HG03354 (cell line): Measurements from ENCODE around the gene YEATS2.
"Not testable (repeated sequence)": the region's sequence is repeated elsewhere in the genome, so short reads cannot be mapped to it uniquely, and the experiment has no call there.

Source experiments
- ATAC-seq: cut with Tn5 transposase; IDR thresholded peaks from one replicate; pipeline ENCODE4 v1.9.1; 2021; ENCODE audit warnings: mild to moderate bottlenecking; ENCODE audit not compliant: unreplicated experiment, poor library complexity, severe bottlenecking

Gene YEATS2

GRCh38 chr3:183710231-183710630, 12.6 kb downstream of the YEATS2 start:
- ATAC-seq = no peak

GRCh38 chr3:183711516-183711915, 13.9 kb downstream of the YEATS2 start:
- ATAC-seq = no peak

DNA sequence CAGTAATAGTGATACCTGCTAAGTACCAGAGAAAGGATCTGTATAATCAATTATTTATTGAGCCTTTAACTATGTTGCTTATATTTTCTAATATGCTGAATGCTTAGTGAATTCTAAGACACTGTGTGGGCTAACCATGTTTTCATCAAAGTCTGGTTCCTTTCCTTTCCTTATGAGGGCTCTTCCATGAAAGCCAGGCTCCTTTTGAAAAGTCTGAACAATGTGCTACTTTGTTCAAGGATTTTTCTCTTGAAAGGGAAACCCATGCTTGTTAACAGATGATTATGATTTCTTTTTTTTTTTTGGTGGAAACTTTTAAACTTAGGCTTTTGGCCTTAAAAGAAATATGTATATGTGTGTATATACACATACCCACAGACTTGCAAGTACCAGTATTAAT, 17.0 kb downstream of the YEATS2 start:
- ATAC-seq = no peak

DNA sequence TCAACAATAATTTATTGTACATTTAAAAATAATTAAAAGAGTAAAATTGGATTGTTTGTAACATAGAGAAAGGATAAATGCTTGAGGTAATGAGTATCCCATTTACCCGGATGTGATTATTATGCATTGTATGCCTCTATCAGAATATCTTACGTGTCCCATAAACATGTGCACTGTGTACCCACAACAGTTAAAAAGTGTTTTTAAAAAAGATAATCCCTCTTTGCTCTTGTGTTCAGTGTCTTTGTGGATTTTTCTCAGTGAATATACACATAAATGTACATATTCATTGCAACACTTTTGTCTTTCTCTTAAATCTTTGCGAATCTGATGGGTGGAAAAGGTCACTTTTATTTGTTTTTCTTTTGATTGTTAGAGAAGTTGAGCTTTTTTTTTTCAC, 20.4 kb downstream of the YEATS2 start:
- no peak for ATAC-seq

DNA sequence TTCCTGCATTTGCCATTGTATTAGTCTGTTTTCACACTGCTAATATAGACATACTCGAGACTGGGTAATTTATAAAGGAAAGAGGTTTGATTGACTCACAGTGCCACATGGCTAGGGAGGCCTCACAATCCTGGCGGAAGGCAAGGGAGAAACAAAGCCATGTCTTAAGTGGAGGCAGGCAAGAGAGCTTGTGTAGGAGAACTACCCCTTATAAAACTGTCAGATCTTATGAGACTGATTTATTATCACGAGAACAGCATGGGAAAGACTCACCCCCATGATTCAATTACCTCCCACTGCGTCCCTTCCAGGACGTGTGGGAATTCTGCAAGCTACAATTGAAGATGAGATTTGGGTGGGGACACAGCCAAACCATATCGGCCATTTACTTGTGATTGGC, 27.8 kb downstream of the YEATS2 start:
- no peak for ATAC-seq

- ATAC-seq = no peak
These were observed 30.6 kb downstream of the YEATS2 start for GRCh38 chr3:183728204-183728603.

- no peak for ATAC-seq
These were observed 32.8 kb downstream of the YEATS2 start for GRCh38 chr3:183730361-183730760.

GRCh38 chr3:183731611-183732010, 34.0 kb downstream of the YEATS2 start:
- ATAC-seq = no peak

DNA sequence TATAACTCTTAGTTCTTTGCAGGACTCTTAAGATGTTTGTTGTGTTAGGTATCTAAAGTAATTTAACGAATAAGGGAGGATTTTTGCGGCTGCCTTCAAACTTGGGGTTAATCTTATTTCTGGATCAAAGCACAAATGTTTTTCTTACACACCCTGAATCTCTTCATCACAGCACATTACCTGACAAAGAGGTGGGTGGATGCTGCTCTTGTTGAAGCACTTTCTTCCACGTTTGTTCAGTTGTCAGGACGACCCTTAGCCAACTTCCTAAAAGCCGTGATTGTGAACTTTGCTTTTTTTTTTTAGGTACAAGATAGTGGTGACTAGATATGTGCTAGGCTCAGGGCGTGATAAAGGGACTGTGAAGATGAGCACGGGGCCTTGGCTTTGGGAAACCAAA, 36.0 kb downstream of the YEATS2 start:
- no peak for ATAC-seq

GRCh38 chr3:183734750-183735494, 37.3 kb downstream of the YEATS2 start:
- ATAC-seq = no peak

- no peak for ATAC-seq
These were observed 39.5 kb downstream of the YEATS2 start for GRCh38 chr3:183737116-183737515.

GRCh38 chr3:183740154-183740553, 42.6 kb downstream of the YEATS2 start:
- not testable (repeated sequence) for ATAC-seq

DNA sequence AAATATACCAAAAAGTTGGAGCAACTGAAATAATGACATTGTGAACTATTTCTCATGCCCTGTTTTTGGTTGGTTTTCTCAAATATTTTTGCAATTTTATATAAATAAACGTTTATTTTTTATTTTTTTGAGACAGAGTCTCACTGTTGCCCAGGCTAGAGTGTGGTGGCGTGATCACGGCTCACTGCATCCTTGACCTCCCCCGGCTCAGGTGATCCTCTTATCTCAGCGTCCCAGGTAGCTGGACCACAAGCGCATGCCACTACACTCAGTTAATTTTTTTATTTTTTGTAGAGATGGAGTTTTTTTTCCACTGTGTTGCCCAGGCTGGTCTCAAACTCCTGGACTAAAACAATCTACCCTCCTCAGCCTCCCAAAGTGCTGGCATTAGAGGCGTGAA, 45.6 kb downstream of the YEATS2 start:
- no peak for ATAC-seq

- no peak for ATAC-seq
These were observed 47.9 kb downstream of the YEATS2 start for GRCh38 chr3:183745300-183746098.

DNA sequence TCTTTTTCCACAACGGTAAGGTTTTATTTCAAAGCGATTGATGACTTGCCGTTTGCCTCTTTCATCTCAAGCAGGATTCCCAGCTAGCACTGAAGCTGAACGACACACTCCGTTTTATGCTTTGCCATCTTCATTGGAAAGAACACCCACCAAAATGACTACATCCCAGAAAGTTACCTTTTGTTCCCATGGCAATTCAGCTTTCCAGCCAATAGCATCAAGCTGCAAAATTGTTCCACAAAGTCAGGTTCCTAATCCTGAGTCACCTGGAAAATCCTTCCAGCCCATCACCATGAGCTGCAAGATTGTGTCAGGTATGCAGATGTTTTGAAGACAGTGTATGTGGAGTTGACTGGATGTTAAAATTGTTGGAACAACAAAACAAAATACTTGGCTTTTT, 56.5 kb downstream of the YEATS2 start:
- ATAC-seq = no peak

DNA sequence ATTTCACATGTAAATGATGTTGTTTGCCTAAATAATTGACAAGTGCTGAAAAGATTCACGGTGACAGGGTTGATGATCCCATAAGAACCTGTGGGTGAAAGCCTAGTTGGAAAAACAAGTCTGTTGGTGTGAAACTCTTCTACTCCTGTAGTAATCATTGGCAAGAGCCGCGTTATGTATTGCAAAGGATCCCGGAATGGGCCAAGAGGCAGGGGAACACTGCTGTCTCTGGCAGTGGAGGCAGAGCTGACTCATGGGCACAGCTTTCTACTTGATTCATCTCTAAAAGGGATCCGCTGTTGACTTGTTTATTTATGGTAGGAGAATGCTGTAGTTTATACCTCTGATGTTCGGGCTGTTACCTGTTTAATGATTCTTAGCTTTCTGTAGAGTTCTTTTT, 64.7 kb downstream of the YEATS2 start:
- ATAC-seq = no peak

DNA sequence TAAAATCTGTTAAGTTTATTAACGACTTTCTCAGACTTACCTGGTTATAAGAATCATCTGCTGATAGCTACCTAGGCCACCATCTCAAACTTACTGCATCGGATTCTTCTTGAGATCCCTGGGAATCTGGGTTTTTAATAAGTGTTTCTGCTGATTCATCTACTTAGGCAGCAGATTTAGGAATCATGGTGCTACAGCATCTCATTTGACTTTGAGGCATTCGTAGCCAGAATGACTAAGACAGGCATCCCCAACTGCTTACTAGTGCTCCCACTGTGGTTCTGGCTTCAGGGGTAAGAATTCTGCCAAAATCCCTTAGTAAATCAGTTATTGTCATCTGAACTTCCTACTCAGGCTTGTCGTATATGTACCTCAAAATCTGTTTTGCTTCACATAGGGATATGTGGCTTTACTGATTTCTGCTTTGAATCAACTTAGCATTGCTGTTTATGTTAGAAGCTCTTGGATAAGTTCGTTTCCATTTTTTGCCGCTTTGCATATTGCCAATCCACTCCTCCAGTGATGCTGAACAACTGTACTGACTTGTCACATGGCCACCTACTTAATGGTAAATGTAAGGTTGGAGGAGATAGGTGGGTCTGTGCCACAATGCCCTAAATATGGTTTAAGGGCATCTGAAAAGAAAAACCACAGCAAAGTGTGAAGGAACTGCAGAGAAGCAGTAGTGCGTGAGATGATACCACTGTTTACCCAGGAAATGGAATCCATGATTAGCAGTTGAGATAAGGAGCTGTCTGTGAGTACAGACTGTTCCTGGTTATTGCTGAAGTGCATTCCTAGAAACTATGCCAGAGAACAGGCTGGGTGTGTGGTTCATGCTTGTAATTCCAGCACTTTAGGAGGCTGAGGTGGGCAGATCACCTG, 67.5 kb downstream of the YEATS2 start:
- no peak for ATAC-seq

GRCh38 chr3:183766107-183766506, 68.5 kb downstream of the YEATS2 start:
- ATAC-seq = no peak

DNA sequence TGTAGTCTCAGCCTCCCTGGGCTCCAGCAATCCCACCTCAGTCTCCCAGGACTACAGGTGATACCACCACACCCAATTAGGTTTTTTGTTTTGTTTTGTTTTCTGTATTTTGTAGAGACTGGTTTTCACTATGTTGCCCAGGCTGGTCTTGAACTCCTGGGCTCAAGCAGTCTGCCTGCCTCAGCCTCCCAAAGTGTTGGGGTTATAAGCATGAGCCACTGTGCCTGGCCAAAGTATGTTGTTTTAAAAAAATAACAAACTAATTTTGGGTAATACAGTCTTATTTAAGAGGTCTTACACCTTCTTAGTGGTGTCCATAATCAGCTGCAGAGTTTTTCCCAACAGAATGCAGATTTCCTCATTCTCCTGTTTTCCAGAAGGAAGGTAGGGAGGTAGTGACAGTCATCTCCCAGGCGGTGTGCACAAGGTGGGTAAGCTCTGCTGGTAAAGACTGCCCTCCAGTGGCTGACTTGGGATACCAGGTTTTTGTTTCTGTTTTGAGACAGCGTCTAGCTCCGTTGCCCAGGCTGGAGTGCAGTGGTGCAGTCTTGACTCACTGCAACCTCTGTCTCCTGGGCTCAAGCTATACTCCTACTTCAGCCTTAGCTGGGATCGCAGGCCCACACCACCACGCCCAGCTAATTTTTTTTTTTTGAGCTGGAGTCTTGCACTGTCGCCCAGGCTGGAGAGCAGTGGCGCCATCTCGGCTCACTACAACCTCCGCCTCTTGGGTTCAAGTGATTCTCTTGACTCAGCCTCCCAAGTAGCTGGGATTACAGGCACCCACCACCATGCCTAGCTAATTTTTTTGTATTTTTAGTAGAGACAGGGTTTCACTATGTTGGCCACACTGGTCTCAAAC, 69.4 kb downstream of the YEATS2 start:
- peak; percentile 83 for ATAC-seq
